ENCODE data around the gene IL21.
"Not testable (repeated sequence)": the region's sequence is repeated elsewhere in the genome, so short reads cannot be mapped to it uniquely, and the experiment has no call there.

IL21 gene

DNA sequence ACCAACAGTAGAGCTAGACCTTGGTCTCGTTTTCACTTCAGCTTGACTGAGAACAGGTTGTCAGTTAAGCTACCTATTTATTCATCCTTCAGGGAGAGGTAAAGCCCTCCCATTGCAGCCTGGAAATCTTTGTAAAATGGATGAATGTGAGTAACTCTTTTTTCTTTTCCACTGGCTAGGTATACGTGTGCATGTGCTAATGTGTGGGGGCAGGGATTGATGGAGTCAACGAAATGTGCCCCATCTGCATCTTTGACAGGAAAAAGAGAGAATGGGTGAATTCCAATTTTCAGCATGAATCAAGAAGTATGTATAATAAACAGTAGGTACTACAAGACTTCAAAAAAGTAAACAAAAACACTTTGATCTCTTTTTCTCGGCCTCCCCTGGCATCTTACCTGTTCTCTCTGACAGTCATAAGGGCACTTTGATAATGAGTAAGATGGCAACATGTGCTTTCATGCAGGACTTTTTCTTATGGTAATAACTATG is at the start of gene IL21:
IL21 (minus strand) TSS at position 51 of the 492 bp plus-strand sequence. CDS start 55 bp downstream, outside the sequence.
- no peak for DNase-seq (ENCODE audit: extremely low spot score, insufficient read length, low read depth)
- FAIRE-seq: no peak

DNA sequence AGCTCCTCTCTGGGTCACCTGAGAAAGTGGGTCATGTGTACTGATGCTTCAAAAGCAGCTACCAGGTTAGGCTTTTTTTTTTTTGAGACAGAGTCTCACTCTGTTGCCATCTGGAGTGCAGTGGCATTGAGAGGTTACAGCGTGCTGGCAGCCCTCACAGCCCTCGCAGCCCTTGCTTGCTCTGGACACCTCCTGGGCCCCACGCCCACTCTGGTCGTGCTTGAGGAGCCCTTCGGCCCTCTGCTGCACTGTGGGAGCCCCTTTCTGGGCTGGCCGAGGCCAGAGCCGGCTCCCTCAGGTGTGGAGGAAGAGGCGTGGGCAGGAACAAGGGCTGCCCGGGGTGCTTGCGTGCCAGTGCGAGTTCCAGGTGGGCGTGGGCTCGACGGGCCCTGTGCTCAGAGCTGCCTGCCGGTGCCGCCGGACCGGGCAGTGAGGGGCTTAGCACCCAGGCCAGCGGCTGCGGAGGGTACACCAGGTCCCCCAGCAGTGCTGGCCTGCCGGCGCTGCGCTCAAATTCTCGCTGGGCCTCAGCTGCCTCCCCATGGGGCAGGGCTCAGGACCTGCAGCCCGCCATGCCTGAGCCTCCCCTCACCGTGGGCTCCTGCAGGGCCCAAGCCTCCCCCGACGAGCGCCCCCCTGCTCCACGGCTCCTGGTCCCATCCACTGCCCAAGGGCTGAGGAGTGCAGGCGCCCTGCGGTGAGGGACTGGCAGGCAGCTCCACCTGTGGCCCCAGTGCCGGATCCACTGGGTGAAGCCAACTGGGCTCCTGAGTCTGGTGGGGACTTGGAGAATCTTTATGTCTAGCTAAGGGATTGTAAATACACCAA is 49.3 kb upstream of the IL21 start:
- FAIRE-seq (no peak), DNase-seq (ENCODE audit: extremely low spot score, insufficient read length, low read depth) (no peak)

DNA sequence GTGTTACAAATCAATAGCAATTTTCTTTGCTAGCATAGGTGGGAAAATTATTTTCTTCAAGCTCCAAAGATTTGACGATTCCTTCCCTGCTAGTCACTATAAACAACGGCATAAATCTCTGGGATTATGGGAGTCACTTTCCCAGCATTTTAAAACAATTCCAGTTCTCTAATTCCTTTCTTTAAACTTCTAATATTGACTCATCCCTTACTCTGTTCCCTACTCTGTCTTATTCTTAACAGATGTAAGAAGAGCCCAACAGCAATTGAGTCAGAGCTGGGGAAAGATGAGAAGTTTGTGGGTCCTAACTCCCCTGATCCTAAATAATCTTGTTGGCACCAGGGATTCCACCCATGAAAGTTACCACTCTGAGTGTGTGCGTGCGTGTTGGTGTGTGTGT is 47.4 kb upstream of the IL21 start:
- DNase-seq (ENCODE audit: extremely low spot score, insufficient read length, low read depth) (no peak), FAIRE-seq (no peak)

DNA sequence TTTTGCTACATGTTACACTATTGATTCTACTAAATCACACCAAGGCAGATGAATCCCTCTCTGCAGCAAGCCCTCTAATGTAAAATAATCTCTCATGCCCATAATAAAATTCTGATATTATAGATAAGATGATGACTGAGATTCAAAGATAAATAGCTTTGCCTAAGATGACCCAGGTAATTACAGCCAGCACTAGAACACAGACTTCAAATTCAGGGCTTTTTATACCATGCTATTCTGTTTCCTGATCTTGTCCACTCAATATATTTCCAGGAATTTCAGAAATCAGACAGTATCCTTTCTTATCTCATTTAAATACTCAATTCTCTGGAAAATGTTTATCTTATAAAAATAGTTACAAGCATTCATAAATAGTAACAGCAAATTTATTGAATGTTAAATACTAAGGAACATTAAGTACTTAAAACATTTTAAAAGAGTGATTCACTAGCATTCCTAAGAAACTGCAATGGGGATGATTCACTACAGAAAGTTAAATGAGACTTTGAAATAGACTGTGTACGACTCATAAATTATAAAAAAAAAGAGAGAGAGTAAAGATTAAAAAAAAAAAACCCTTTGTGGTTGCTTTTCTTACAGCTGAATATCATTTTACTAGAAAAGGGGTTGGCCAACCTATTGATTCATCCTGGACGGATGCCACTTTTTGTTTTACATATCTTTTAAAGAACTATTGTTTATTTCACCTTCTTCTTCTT is 45.8 kb upstream of the IL21 start:
- DNase-seq (ENCODE audit: extremely low spot score, insufficient read length, low read depth): no peak

DNA sequence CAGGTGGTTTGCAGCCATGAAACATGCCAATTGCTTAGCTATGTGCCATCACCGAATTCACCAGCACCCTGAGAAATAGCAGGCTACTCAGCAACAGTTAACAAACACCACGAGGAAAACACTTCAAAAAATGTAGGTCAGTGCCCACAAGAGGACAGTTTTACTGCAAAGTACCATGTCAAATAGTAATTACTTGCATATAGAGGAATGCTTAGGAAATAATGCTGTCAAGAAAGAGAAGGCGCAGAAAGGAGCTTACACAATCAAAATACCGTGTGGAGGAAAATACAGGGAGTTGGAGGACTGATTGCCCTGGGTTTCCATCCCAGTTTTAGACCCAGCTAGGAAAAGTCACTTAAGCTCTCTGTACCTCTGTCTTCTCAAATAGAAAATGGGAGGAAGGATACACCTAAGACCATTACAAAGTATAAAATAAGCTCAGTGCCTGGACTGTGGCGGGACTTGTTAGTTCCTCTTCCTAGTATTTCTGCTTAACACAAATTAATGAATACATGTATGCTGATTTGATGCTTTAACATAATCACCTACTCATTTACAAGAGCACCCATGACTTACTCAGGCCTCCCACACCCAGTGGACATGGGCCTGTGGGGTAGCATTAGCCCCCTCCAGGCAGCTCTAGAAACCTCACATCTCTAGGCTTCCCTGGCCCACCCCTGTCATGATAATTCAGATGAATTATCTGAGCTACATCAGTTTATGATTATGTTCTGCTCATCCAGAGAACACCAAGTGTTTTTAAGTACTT is 44.5 kb upstream of the IL21 start:
- DNase-seq (ENCODE audit: extremely low spot score, insufficient read length, low read depth) (no peak), FAIRE-seq (no peak)

More for the DNA sequence above, 45.8 kb upstream of the IL21 start:
- FAIRE-seq: no peak

DNA sequence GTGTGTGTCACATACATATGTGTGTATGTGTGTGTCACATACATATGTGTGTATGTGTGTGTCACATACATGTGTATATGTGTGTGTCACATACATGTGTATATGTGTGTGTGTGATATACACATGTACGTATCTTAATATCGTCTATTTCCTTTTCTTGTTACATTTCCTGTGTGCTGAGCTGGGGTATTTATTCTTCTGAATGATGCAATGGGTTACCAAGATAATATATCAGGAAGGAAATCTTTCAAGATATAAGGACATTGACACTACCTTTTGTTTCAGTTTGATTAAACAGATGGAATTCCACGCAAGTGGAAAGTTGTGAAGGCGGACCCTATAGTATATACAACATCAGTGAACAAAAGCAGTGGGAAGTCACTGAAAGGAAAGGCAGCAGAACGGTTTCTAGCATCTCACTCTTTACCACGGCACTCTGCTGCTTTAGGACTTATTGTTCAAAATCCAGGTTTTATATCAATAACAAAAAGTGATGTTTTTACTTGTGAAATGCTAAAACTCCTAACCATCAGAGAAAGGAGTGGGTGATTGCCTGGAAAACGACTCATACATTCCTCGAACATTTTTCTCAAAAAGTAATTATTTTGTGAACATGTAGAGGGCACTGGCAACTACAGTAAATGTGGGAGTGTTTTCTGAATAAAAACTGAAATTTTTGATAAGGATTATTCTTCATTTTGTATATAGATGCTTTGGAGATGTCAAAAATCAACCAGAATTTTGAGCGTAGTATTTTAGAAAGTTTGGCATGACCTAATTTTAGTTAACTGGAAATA is 43.1 kb upstream of the IL21 start:
- DNase-seq (ENCODE audit: extremely low spot score, insufficient read length, low read depth) (no peak), FAIRE-seq (no peak)

DNA sequence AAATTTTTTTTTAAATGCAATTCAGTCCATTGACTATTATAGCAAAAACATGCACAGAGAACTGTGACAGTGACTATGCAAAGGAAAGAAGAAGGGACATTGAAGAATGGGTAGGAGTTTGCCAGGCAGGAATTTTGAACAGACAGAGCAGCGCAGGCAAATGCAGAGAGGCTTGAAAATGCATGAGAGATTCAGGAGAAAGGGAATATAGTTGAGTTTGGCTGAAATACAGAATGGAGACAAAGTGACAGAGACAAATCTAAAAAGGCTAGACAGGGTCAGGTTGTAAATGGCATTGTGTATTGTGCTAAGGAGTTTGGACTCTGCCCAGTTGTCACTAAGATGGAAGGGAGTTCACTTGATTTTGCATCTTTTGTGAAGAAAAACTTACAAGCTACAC is 42.4 kb upstream of the IL21 start:
- FAIRE-seq (no peak), DNase-seq (ENCODE audit: extremely low spot score, insufficient read length, low read depth) (no peak)

DNA sequence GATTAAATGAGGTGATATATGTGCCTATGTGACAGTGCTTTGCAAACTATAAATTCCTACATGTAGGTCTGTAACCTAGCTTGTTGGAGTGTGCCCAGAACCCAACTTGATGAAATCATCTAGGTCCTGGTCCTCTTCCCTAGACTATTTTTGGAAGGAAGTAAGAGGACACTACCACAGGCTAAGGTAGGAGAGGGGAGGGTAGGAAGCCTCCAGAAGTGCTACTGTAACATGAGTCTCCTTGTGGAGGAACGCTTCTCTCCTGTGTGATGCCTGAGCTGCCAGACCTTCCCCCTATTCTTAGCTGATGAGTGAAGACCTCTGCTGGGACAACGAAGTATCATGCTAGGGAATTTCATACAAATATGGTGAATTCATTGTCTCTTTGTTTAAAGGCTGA is 41.8 kb upstream of the IL21 start:
- no peak for FAIRE-seq
- no peak for DNase-seq (ENCODE audit: extremely low spot score, insufficient read length, low read depth)

DNA sequence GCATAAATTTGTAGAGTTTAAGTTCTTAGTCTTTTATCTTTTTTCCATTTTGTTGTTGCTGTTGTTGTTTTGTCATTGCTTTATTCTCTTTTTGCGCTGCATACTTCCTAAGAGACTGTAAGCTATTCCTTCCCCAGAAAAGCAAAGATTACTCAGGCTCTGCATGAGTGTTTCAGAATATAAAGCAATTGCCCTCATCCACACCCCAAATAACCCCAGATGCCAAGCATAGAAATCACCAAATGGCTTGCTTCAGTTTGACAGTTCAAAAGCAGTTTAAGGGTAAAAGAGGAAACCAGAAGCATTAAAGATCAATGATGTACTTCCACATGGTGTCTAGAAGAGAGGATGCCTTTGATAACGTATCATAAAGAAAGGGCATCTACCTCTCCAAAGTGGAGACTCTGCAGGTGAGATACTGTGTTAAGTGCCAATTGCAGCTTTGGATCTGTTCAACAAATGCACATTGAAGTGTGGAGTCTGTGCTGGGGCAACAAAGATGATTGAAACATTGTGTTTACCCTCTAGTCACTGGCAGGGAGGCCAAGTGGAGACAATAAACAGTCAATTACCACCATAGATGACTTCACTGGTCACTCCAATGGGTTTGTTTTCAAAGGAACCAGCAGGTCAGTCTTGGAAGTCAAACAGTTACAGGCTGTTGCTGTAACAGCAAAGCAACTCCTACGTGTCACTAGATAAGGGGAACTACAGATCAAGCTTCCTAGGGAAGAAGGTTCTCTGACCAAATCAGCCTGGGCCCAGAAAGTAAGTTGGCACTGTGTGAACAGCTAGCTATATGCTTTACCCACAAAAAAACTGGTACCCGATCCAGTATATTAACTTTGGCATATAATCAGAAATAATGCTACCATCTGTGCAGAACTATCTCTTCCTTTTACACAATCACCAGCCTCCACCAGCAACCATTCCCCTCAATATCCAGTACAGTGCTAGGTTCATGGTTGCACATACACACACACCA is 40.6 kb upstream of the IL21 start:
- DNase-seq (ENCODE audit: extremely low spot score, insufficient read length, low read depth): no peak
- no peak for FAIRE-seq

DNA sequence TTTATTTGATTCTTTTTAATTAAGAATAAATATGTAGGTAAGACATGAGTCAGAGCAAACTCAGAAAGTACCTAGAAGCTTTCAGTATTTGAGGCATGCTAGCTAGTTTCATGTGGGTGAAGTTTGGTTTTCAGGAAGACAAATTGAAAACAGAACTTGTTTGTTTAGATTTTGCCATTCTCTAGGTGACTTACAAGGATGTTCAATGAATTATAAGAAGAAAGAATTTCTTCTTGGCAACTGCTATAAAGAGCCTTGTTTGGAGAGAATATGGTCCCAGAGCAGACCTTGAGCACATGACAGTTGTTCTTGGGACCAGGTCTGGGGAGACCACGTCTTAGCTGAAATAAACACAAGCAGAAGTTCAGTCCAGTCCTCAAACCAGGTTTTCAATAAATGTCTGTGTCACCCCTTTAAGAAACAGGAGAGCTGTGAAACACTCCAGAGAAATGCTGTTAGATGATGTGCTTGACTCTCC is 38.0 kb upstream of the IL21 start:
- DNase-seq (ENCODE audit: extremely low spot score, insufficient read length, low read depth) (no peak), FAIRE-seq (no peak)

DNA sequence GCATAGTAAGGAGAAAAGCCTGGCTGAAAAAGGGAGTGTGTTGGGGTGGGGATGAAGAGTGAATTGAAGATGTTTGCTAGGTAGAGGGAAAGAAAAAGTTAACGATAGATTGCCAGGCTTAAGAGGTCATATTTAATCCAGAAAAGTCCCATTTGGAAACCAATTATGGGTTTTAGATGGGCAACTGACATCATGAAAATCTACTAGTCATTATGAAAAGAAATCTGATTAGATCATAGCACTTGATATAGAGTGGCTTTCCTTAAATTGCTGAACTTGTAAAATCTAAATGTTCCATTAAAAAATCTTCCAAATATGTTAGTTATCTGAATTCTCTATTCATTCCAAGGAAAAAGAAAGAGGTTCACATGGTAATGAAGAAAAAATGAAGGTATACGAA is 37.5 kb upstream of the IL21 start:
- DNase-seq (ENCODE audit: extremely low spot score, insufficient read length, low read depth) (no peak), FAIRE-seq (no peak)

DNA sequence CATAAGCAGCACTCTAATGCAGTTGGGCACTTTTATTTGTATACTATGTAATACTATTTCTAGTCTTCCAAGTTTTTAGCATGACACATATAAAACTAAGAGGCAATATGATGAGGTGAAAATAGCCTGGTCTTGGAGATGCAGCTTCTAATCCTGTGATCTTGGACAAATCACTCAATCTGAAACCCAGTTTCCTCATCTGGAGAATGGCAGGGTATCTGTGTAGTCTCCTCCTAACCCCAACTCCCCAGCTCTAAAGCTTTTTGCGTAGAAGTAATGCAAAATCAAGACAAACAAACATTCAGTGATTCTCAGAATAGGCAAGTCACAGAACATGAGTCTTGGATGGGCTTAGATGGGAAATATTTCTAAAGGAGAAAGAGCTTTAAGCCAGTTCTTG is 36.7 kb upstream of the IL21 start:
- no peak for FAIRE-seq

DNA sequence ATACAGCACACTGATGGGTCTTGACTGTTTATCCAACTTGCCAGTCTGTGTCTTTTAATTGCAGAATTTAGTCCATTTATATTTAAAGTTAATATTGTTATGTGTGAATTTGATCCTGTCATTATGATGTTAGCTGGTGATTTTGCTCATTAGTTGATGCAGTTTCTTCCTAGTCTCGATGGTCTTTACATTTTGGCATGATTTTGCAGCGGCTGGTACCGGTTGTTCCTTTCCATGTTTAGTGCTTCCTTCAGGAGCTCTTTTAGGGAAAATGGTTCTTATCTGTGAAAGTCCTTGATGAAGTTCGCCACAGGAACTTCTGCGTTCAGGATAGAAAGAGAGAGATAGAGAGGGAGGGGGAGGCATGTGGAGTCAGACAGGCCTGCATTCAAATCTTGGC is 35.7 kb upstream of the IL21 start:
- DNase-seq (ENCODE audit: extremely low spot score, insufficient read length, low read depth); FAIRE-seq: not testable (repeated sequence)

More for the DNA sequence above, 36.7 kb upstream of the IL21 start:
- no peak for DNase-seq (ENCODE audit: extremely low spot score, insufficient read length, low read depth)

DNA sequence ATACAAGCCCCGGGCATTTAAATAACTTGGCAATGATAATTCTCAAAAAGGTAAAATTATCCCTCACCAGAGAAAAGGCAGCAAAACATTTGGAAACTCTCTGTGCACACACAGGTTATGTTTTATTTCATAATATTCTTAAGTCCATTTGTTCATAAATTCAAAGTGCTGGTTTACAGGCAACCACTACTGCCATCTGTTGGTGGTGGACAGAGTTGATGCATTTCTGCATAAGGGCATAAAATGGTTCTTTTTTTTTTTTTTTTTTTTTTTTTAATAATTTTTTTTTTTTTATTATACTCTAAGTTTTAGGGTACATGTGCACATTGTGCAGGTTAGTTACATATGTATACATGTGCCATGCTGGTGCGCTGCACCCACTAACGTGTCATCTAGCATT is 31.5 kb upstream of the IL21 start:
- DNase-seq (ENCODE audit: extremely low spot score, insufficient read length, low read depth): no peak

DNA sequence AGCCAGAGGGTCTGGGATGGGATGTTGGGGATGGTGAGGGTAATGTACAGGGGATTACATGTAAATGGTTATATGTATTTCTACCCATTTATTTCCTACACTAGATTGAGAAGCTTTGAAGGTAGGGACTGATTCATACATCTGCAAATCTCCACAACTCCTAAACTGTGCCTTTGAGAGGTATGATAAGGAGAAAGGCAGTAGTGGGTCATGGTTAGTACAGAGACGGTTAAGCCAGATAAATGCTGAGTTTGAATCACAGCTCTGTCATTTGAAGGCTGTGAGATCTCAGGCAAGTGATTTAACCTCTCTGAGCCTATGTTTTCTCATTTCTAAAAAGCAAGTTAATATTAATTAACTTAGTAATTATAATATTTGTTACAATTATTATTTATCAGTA is 29.3 kb upstream of the IL21 start:
- DNase-seq (ENCODE audit: extremely low spot score, insufficient read length, low read depth): no peak
- no peak for FAIRE-seq

More for the DNA sequence above, 31.5 kb upstream of the IL21 start:
- no peak for FAIRE-seq

DNA sequence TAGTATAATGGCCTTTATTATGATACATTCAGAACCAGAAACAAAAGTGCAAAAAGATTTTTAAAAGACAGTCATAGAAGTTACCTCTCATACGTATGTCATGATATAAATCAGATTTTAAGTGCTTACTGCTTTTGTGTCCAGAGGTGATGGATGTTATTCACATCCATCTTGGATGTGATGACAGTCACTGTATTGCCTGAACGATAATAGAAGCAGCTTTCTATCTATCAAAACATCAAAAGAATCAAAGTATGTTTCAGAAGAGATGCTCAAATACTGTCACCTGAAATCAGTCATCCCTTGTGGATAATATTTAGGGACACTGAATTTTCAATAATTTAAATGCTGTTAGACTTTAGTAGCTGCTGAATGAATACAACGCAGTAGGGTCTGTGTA is 26.8 kb upstream of the IL21 start:
- FAIRE-seq: no peak
- DNase-seq (ENCODE audit: extremely low spot score, insufficient read length, low read depth): no peak

DNA sequence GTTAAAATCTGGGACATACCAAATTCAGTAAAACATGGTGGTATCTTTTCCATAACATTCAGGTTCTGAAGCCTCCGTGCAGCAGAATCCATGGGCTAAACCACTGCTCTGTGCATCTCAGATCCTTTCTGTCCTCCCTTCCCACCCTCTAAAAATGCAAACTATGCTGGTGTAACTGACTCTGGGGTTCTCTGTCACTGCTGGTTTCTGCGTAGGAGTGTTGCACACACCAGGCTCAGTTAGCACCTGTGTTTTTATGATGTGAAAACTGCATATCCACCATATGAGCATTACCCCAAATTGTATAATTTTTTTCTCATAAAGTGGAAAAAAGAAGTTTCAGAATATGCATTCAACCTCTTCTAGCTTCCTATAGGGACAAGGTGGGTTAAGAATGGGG is 22.4 kb upstream of the IL21 start:
- DNase-seq (ENCODE audit: extremely low spot score, insufficient read length, low read depth) (no peak), FAIRE-seq (no peak)

DNA sequence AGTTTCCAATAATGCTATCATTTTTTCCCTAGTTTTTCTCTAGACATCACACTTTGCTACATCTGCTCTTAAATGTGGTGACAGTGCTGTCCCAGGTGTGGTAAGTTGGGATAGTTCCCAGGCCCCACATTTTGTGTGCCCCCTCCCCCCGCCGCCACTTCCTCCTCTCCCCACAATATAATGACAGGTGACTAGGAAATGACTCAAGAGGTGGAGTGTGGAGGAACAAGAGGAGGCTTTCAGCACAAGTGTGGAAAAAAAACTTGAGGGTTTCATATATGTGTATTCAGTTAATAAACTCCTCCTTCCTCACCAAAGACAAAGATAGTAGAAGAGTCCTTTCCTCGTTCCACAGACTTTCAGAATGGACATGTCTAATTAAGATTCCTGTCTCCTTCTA is 18.3 kb upstream of the IL21 start:
- DNase-seq (ENCODE audit: extremely low spot score, insufficient read length, low read depth) (no peak), FAIRE-seq (no peak)

DNA sequence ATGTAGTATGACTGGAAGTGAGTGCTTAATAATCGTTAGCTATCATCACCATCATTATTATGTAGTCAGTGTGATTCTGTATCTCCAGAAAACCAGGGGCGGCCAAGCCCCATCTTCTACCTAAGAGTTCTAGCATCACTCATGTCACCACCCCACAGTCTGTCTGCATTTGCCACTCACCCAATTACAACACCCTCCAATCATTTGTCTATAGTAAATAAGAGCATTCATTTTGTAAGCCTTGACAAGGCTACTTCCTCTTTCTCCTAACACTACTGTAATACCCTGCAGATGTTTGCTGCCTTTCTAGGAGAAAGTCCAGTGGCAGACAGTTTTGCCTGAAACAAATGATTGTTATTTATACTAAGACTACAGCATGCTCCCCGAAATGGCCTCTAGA is 15.8 kb upstream of the IL21 start:
- DNase-seq (ENCODE audit: extremely low spot score, insufficient read length, low read depth) (no peak), FAIRE-seq (no peak)
